CD4-positive, alpha-beta T cell treated with Interleukin-15 for 4 hours (primary cell): ENCODE data around the gene FTCDNL1.

Experiments
- DNase-seq: peaks from one replicate; pipeline ENCODE4 v3.0.0-alpha.2; 2020; ENCODE audit warnings: low spot score

FTCDNL1 gene

GRCh38 chr2:199791326-199791725 is 59.7 kb downstream of the FTCDNL1 start:
- no peak for DNase-seq

GRCh38 chr2:199784512-199784911 is 66.5 kb downstream of the FTCDNL1 start:
- no peak for DNase-seq

DNA sequence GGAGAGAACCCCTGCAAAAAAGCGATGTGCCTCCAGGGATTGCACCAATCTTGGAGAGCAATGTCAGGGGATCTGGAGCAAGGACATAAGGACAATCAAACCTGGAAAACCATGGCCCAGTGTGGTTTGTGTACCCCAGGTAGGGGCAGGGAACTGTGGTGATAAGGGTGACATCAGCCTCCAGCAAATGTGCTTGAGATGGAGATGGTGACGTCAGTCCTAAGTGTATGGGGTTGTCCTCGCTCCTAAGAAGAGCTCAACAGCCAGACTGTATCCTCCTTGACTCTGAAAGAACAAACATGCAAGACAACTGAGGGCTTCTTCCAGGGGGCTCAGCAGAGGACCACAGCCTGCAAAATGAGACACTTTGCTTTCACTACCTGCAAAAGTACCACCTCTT is 71.4 kb downstream of the FTCDNL1 start:
- DNase-seq: no peak

DNA sequence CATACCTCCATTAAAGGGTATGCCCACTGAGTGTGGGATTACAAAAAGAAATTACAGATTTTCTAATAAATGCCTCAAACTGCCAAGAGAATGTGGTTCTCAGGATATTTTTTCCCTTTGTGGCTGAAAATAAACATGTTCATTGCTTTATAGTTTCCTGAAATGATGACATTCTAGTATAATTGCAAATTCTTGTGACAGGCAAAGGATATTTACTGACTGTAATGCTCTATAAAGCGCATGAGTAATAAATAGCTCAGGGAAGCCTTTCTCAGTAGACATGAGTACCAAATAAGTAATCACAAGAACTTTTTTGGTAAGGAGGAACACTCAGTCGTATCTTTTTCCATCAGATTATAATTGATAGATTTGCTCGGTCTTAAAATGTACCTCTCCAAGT is 72.3 kb downstream of the FTCDNL1 start:
- no peak for DNase-seq

- DNase-seq: no peak
Observed at GRCh38 chr2:199777916-199778315, 73.1 kb downstream of the FTCDNL1 start.

- DNase-seq: no peak
Observed at GRCh38 chr2:199777315-199777714, 73.7 kb downstream of the FTCDNL1 start.

- DNase-seq: no peak
Observed at GRCh38 chr2:199775267-199775666, 75.7 kb downstream of the FTCDNL1 start.

GRCh38 chr2:199772035-199772976 is 78.7 kb downstream of the FTCDNL1 start:
- DNase-seq: no peak

GRCh38 chr2:199770716-199771115 is 80.3 kb downstream of the FTCDNL1 start:
- no peak for DNase-seq

DNA sequence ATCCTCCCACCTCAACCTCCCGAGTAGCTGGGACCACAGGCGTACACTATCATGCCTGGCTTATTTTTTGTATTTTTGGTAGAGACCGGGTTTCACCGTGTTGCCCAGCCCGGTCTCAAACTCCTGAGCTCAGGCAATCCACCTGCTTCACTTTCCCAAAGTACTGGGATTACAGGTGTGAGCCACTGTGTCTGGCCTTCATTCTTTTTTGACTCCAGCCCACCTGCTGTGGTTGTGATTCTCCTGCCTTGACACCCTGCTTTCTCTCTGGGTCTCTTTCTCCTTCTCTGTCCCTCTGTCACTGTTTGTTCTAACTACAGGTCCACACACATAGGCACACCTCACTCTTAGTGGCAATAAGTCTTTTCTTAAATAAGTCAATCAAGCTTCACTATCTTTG is 85.3 kb downstream of the FTCDNL1 start:
- no peak for DNase-seq

DNA sequence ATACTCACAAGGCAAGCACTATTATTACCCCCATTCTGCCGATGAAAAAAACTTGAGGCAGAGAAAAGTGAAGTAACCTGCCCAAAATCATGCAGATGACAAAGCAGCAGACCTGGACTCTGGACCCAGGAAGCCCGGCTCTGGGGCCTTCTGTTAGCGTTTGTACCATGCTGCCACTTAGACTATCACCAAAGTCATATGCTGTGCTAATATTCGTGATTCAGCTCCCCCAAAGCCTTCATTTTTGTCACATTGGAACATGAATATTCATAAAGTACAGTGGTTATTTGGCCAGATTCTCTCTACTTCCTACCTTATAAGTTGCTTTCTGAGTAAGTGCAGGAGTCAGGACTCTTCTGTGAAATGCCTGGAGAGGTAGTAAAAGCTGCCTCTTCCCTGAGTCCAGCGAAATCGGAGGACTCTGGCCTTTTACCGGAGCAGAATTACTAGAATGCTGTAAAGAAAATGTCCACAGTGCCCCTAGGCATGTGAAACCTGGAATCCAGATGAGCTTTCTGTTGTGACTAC is 86.7 kb downstream of the FTCDNL1 start:
- DNase-seq: no peak

- no peak for DNase-seq
Observed at GRCh38 chr2:199762963-199763362, 88.0 kb downstream of the FTCDNL1 start.

DNA sequence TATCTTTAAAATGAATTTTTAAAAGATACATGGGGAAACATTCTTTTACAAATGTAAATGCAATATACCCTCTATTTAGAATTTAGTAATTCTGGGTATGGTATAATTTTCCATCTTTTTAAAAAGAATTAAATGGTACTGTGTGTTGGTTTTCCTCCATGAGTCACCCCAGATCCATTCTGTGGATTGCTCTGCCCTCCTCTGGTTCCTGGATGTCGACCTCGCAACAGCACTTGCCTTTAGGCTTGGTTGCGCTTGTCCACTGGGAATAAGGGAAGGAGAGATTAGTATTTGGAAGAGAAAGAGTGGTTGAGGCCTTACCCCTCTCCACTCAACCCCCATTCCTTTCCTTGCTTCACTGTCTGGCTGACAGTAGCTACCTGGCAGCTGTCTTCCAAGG is 90.4 kb downstream of the FTCDNL1 start:
- no peak for DNase-seq

- no peak for DNase-seq
Observed at GRCh38 chr2:199757233-199757870, 93.6 kb downstream of the FTCDNL1 start.

GRCh38 chr2:199756743-199757142 is 94.2 kb downstream of the FTCDNL1 start:
- DNase-seq: no peak

DNA sequence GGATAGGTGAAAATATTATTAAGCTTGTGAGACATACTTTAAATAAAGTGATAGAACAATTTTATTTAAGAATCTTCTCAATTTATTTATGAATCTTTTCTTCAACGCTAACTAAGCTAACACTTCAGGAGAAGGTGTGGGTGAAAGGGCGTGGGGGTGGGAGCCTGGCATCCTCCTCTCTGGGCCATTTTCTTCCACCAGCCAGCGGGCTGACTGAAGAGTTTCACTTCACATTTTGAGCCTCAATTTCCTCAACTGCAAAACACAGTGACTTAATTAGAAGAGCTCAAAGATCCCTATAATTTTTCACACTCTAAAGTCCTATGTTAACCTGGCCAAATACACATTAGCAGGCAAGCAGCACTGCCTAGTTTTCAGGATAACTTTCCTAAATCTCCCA is 94.8 kb downstream of the FTCDNL1 start:
- DNase-seq: no peak

DNA sequence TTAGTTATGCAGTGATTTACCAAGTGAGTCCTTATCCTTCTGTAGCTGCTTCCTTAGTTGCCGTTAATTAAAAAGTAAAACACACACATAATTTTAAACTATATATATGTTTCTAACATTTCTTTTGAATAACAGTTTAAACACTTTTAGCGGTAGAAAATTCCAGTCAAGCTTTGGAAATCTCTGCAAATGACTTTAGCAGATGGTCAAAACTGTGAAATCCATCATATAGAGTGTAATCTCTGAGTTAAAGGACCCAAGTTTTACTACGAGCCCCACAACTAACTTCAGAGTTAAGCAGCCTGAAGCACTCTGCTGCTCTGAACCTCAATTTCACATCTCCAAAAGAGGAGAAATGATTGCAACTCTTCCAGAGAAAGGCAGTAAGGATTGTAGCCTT is 96.2 kb downstream of the FTCDNL1 start:
- no peak for DNase-seq

GRCh38 chr2:199751492-199752120 is 99.4 kb downstream of the FTCDNL1 start:
- no peak for DNase-seq

DNA sequence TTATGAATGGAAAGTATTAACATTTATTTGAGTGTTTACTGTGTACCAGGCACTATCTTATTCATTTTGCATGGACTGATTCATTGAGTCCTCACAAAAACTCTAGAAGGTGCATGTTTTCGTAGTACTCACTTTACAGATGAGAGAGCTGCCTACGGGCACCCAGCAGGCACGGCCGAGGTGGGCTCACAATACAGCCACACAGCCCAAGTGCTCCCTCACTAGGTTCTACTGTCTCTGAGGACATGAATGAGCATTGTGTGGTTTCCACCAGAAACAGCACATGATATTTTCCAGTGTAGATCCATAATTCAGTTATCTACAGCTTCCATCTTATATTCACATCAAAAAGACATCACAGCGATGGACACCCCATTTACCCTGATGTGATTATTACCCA is 101.4 kb downstream of the FTCDNL1 start:
- no peak for DNase-seq

DNA sequence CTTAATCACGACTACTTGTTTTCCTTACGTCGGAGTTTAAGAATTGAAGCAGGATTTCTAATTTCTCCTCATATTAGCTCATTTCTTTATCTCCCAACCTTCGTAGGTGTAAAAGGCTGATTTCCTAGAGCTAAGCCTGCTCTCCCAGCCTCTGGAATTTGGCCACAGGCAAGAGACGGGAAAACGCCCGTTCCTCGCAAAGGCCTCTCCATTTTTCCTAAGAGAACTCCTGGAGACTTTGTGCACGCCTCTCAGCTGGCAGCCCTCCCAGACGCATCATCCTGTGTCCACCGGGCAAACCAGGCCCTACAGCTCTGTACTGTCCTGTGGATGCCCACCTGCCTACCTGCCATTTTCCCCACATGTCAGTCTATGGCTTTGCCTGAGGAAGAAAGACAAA is 106.3 kb downstream of the FTCDNL1 start:
- no peak for DNase-seq

DNA sequence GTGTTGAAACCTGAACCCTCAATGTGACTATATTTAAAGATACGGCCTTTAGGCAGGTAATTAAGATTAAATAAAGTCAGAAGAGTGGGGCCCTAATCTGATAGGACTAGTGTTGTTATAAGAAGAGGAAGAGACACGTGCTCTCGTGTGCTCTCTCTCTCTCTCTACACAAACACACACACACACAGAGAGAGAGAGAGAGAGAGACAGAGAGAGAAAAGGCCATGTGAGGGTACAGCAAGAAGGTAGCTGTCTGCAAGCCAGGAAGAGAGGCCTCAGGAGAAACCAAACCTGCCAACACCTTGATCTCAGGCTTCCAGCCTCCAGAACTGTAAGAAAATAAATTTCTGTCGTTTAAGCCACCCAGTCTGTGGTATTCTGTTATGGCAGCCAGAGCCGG is 106.7 kb downstream of the FTCDNL1 start:
- DNase-seq: no peak

DNA sequence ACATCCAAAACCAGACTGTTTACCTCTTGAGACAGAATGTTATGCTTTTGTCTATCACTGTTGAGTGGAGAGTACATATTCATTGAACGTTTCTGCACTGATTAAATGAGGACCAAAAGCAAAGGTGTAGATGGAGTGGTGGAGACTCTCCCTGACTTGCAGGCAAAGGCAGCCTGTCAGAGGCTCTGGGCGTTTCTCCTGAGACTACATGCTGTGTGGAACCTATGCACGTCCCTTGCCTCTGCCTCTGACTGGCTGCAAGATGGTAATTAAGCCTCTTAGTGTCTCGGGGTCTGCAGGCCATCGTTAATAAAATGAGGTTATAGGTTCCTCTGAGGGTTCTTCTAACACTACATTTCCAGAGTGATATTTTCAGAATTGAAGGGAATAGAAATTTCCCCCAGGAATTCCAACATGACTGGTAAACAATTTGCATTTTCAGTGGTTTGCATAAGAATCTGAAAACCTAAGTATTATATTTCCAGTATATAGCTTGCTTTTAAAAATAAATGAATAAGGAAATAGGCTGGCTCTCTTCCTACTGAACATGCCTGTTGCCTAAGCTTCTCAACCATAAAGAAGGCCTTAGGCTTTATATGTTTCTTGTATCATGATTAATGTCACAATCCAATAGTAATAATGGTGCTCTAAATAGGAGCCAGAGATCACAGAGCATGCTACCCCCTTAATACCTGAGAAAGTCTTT is 107.4 kb downstream of the FTCDNL1 start:
- no peak for DNase-seq
